ENCODE data around the gene NEDD4.
A peak's percentile ranks its signal among the peaks of the same experiment; 100 is the strongest.
"Not testable (repeated sequence)": the region's sequence is repeated elsewhere in the genome, so short reads cannot be mapped to it uniquely, and the experiment has no call there.

The NEDD4 gene

DNA sequence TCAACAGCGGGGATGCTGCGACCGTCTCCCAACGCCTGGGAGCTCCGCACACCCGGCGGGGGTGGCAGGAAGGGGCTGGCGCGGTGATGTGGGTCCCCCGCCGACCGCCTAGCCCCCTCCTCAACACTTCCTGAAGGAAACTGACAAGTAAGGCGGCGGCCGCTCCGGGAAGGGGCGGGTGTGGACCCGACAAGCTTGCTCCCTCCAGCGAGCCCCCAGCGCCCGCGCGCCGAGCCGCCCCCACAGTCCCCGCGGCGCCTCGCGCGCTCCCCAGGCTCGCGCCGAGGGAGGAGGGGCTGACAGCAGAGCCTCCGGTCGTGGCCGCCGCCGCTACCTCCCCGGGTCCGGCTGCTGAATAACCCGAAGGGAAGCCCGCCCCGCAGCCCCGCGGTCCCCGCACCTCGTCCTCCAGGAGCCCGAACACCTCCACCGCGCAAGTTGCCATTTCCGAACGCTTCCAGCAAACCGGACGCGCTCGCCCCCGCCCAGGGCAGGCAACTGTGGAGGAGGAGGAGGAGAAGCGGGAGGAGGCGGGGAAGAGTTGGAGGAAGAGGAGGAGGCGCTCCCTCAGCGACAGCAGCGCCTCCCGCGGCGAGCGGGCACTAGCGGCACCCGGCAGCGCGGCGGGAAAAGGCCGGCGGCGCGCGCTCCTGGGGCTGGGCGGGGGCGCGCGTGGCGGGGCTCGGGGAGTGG is at the start of gene NEDD4:
Gene NEDD4 (minus strand): TSS at position 502 of the 693 bp plus-strand sequence. CDS start 57 bp downstream, at position 445.
- H3K4me3 ChIP-seq (ENCODE audit: low read length), result peak within 1 kb of the TSS; percentile 91
- no peak for TF ChIP-seq ZNF274 (IDR thresholded peaks at IDR 0.05; ENCODE audit: low read depth, low read length)

DNA sequence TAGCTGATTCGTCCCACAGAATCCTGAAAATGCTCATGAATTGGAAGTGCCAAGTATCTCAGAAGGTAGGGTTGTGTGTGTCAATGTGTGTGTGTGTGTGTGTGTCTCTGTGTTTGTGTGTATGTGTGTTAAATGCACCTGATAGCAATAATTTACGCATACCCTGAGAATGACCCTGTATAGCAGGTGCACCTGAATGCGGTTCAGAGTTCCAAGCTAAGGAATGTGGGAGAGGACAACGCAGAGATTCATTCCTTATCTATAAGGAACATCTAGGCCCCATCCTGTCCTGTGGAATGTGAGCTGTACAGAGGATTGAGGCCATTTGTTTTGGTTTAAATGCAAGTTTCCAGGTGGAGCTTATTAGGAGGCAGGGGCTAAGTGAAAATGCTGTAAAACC is 49.1 kb upstream of the NEDD4 start:
- TF ChIP-seq ZNF274 (IDR thresholded peaks at IDR 0.05; ENCODE audit: low read depth, low read length), result no peak
- H3K4me3 ChIP-seq (ENCODE audit: low read length), result no peak overlapping the region

DNA sequence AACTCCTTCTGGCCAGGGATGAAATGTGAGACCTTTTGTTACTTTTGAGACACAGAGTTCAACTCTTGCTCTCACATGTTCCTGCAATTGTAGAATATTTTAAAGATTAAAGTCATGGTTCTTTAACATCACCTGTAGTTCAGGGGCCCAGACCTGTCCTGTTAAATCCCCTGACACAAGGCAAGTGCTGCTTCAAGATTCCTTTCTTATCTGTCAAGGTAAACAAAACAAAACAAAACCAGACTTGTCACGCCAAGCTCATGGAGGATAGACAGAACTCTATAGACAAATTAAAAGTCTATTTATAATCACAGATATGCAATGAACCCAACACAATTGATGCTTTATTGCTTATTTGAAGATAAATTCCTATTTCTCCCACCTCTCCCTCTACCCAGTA is 48.6 kb upstream of the NEDD4 start:
- no peak overlapping the region for H3K4me3 ChIP-seq (ENCODE audit: low read length)
- no peak for TF ChIP-seq ZNF274 (IDR thresholded peaks at IDR 0.05; ENCODE audit: low read depth, low read length)

DNA sequence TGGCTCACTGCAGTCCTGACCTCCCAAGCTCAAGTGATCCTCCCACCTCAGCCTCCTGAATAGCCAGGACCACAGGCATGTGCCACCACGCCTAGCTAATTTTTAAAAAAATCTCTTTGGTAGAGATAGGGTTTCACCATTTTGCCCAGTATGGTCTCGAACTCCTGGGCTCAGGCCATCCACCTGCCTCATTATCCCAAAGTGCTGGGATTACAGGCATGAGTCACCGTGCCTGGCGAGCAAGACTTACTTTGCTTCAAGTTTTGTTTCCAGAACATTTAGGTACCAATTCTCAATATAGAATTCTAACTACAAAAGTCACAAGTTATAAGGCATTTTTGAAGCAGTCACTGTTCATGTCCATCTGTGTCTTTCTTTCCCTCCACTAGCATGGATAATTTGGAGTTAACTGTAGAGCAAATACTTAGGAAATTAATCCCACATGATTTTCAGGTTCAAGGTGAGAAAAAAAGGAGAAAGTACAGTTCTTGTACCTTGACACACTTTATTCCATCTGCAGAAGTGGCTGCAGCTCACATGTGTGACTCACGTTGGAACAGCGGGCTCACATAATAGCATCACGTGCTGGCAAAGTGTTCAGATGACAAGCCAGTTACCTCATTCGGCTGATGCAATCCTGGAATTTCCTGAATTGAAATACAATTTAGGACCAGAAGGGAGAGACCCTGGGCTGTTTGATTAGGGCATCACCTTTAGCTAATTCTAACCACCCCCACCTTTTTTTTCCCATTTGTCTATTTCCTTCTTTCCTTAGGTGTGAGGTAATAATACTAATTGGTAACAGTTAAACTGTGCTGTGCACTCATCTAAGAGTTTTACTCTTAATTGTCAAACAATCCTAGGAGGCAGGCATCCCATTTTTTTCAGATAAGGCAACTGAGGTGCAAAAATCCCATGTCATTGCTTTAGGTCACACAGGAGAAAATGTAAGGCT is 46.9 kb upstream of the NEDD4 start:
- no peak overlapping the region for H3K4me3 ChIP-seq (ENCODE audit: low read length)
- TF ChIP-seq ZNF274 (IDR thresholded peaks at IDR 0.05; ENCODE audit: low read depth, low read length), result no peak

DNA sequence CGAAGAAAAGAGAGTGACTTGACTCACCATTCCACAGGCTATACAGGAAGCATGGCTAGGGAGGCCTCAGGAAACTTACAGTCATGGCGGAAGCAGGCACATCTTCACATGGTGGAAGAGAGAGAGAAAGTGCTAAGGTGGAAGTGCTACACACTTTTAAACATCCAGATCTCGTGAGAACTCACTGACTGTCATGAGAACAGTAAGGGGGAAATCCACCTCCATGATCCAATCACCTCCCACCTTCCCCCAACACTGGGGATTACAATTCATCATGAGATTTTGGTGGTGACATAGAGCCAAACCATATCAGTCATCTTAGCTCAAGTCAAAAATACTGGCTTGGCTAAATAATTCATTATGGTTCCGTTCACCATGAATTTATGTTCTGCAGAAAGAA is 45.3 kb upstream of the NEDD4 start:
- no peak overlapping the region for H3K4me3 ChIP-seq (ENCODE audit: low read length)
- TF ChIP-seq ZNF274 (IDR thresholded peaks at IDR 0.05; ENCODE audit: low read depth, low read length), result no peak

DNA sequence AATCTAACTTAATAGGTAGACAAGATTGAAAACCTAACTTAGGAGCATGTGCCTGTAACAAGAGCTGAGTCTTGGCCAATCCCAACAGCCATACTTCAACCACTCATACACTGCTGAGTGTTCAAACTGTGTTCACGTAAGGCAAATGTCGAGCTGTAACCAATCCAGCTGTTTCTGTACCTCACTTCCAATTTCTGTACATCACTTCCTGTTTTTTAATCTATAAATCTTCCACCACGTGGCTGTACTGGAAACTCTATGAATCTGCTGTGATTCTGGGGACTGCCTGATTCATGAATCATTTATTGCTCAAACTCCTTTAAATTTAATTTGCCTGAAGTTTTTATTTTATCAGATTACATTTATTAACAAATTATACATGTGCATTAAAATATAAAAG is 44.6 kb upstream of the NEDD4 start:
- no peak for TF ChIP-seq ZNF274 (IDR thresholded peaks at IDR 0.05; ENCODE audit: low read depth, low read length)
- no peak overlapping the region for H3K4me3 ChIP-seq (ENCODE audit: low read length)

DNA sequence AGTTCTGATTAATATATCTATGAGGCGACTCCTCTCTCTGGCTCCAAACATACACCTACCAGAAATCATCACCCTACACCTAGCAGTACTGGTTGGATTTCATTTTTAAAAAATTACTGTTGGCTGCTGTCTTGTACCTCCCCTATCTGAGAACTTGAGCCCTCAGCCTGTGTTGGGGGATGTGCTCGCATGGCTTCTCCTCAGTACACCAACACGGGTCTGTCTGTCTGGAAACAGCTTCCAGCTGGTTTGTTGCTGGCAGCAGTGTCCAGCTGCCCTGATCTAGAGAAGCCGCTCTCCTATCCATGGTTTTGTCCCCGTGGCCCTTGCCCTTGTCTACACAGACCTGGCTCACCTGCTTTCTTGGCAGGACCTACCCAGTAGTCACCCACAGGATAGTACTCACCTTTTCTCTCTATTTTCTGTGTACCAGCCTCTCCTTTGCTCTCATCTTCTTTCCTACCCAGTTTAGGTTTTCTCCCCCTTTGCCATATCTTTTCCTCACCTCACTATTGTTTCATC is 43.2 kb upstream of the NEDD4 start:
- H3K4me3 ChIP-seq (ENCODE audit: low read length), result no peak overlapping the region
- no peak for TF ChIP-seq ZNF274 (IDR thresholded peaks at IDR 0.05; ENCODE audit: low read depth, low read length)

DNA sequence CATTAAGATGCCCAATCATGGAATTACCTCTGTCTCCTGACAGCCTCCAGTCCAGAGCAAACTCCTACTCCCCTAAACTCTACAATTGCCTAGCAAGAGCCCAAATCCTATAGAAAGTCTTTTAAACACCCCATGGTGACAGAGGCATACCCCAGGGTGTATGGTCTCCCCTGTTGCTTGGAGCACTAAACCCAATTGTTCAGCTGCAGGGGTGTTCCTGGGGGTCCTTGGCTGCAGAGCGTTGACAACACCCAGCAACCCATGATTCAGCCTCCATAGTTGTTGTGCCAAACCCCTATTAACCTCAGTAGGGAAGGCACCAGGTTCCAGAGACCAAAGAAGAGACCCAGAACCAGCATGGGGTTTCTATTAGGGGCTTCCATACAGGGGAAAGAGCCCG is 41.8 kb upstream of the NEDD4 start:
- H3K4me3 ChIP-seq (ENCODE audit: low read length), result no peak overlapping the region
- TF ChIP-seq ZNF274 (IDR thresholded peaks at IDR 0.05; ENCODE audit: low read depth, low read length), result no peak

DNA sequence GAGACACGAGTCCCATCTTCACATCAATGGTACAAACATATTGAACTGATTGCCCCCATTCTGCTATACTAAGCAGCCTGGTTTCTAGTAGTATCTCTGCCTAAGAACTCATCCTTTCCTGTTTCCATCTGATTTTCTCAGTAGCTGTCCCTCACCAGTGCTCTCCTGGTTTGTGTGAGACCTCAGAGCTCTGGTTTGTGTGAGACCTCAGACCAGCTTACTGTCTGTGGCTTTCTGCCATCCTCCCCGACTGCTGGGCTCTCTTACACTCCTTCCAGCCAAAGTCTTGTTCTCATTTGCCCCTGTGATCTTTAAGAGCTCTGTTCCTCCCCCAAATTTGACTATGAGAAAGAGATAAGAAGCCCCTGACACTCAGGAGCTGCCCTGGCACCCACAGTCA is 41.1 kb upstream of the NEDD4 start:
- TF ChIP-seq ZNF274 (IDR thresholded peaks at IDR 0.05; ENCODE audit: low read depth, low read length), result no peak

DNA sequence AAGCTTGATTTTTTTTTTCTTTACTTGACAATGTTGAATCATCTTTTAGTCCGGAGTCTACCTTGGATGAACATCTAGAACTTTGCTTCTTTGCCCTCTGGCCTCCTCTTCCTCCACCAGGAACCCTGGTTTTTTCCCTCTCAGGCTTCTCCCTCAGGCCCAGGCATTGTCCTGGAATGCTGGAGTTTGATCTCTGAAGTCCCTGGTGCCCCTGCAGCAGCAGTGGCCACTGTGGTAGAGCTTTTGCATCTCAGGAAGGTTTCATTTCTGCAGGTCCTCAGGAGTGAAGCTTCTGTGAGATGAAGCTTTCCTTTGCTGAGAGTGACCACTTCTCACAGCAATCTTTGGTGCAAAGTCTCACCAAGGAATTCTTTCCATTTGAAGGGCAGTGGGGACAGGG is 39.0 kb upstream of the NEDD4 start:
- no peak for TF ChIP-seq ZNF274 (IDR thresholded peaks at IDR 0.05; ENCODE audit: low read depth, low read length)
- no peak overlapping the region for H3K4me3 ChIP-seq (ENCODE audit: low read length)

More for the DNA sequence above, 41.1 kb upstream of the NEDD4 start:
- no peak overlapping the region for H3K4me3 ChIP-seq (ENCODE audit: low read length)

DNA sequence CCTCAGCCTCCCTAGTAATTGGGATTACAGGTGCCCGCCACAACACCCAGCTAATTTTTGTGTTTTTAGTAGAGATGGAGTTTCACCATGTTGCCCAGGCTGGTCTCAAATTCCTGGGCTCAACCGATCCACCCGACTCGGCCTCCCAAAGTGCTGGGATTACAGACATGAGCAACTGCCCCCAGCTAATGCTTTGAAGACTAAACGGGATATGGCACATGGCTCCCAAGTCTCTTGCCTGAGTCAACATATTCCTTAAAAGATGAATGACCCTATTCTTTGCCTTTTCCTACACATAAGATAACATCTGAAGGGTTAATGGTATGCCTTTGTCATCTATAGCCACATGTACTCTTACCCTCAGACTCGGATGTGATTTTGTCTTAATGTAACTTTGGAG is 38.4 kb upstream of the NEDD4 start:
- no peak overlapping the region for H3K4me3 ChIP-seq (ENCODE audit: low read length)
- TF ChIP-seq ZNF274 (IDR thresholded peaks at IDR 0.05; ENCODE audit: low read depth, low read length), result no peak

DNA sequence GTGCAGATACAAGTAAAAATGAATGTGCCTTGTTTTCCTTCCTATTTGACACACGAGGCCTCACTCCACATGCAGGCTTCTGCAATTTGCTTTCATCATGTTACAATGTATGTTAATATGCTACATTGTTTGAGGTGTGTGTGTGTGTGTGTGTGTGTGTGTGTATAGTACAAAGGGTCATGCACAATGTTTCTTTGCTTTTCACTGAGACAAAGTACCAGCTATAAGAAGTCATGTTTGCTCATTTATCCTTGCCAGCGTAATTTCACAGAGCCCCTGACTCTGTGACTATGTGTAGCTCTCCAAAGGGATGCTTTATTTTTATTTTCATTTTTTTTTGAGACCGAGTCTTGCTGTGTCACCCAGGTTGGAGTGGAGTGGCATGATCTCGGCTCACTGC is 38.0 kb upstream of the NEDD4 start:
- H3K4me3 ChIP-seq (ENCODE audit: low read length), result no peak overlapping the region
- TF ChIP-seq ZNF274 (IDR thresholded peaks at IDR 0.05; ENCODE audit: low read depth, low read length), result no peak

DNA sequence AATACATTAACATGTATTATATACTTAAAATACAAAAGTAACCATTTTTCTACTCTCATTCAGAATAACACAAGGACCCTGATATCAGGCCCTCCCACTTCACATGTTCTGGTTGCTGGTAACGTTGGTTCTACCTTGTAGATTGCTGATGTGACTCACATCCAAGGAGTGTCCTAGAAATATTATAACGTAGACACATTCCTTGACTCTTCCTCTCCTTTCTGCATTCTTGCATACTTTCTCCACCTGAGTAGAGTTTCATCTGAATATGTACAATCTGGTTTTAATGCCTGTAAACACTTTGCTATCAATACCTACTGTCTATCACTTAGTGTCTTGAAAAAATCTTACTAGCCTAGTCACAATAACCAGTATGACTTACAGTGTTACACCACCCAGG is 35.0 kb upstream of the NEDD4 start:
- TF ChIP-seq ZNF274 (IDR thresholded peaks at IDR 0.05; ENCODE audit: low read depth, low read length), result no peak
- no peak overlapping the region for H3K4me3 ChIP-seq (ENCODE audit: low read length)

DNA sequence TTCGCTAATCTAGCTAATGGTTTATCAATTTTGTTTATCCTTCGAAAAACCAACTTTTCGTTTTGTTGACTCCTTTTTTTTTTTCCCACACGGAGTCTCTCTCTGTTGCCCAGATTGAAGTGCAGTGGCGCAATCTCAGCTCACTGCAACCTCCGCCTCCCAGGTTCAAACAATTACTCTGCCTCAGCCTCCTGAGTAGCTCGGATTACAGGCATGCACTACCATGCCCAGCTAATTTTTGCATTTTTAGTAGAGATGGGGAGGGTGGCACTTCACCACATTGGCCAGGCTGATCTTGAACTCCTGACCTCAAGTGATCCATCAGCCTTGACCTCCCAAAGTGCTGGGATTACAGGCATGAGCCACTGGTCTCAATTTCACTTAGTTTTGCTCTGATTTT is 29.7 kb upstream of the NEDD4 start:
- not testable (repeated sequence) for H3K4me3 ChIP-seq (ENCODE audit: low read length)

All from GM08714 (cell line).